Vagina (tissue), 2 donors: Measurements from ENCODE around the gene BMF.

Experiments used
- CTCF ChIP-seq, 3 experiments: fragments of 450-650 bp in 2 of 3; fragments of 200-600 bp in 1 of 3; sonication (generic) in 1 of 3; IDR thresholded peaks; one replicate each; pipeline ENCODE4 v1.5.1; 2017 to 2019; ENCODE audit warnings: antibody characterized with exemption in 3 of 3, mild to moderate bottlenecking in 2 of 3, moderate library complexity in 2 of 3
- POLR2AphosphoS5 ChIP-seq, 2 donors: sonication (generic); formaldehyde crosslinking; IDR thresholded peaks; one replicate each; pipeline ENCODE4 v1.9.0; 2017; ENCODE audit warnings: antibody characterized with exemption in 2 of 2, mild to moderate bottlenecking in 2 of 2, low read depth in 1 of 2; ENCODE audit not compliant: insufficient read depth in 1 of 2

- TF ChIP-seq CTCF (IDR thresholded peaks at IDR 0.05) (no peak), POLR2AphosphoS5 (IDR thresholded peaks at IDR 0.05; ENCODE audit: insufficient read depth in 1 of 2, low read depth in 1 of 2) (no peak)
These were observed 27.8 kb downstream of the BMF start for GRCh38 chr15:40080847-40081246.
